Measurements from ENCODE around the gene CTSO.

DNA sequence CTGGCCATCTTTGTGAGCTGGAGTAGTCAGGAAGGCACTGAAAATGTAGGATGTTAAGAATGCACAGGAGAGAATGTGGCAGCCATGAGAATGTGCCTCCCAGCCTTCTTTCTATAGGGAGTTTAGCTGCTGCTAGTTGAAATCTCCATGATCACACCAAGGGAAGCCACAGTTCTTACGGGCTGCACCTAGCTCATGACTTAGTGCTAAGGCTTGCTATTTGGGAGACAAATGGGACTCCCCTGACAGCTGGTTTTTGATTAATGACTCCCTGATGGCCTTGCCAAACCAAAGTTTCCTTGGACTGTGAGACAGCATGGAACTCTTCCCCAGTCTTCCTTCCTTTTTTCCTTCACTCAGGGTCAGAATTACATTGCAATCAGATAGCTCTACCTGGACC is 9.2 kb downstream of the CTSO start:
- TF ChIP-seq GATA3 (IDR thresholded peaks at IDR 0.05; ENCODE audit: low read depth, low read length) (no peak), GATA2 (IDR thresholded peaks at IDR 0.05; ENCODE audit: low read depth, low read length) (no peak)

All from SH-SY5Y (cell line).